ENCODE results near the gene ICA1.

DNA sequence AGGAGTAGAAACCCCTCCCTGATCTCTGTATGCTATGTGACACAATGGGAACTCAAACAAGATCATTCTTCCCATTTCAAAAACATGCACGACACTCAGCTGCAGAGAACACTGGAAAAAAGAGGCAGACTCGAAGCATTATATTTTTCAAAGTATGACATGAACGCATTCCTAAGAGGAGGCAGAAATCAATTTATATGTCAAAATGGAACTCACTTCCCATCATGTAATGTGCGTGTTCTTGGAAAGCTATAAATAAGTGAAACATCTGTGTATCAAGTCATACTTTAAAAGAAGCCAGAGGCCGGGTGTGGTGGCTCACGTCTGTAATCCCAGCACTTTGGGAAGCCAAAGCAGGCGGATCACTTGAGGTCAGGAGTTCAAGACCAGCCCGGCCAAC lies 142.7 kb downstream of the ICA1 start:
- TF ChIP-seq, protein P1, sequence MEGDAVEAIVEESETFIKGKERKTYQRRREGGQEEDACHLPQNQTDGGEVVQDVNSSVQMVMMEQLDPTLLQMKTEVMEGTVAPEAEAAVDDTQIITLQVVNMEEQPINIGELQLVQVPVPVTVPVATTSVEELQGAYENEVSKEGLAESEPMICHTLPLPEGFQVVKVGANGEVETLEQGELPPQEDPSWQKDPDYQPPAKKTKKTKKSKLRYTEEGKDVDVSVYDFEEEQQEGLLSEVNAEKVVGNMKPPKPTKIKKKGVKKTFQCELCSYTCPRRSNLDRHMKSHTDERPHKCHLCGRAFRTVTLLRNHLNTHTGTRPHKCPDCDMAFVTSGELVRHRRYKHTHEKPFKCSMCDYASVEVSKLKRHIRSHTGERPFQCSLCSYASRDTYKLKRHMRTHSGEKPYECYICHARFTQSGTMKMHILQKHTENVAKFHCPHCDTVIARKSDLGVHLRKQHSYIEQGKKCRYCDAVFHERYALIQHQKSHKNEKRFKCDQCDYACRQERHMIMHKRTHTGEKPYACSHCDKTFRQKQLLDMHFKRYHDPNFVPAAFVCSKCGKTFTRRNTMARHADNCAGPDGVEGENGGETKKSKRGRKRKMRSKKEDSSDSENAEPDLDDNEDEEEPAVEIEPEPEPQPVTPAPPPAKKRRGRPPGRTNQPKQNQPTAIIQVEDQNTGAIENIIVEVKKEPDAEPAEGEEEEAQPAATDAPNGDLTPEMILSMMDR (IDR thresholded peaks at IDR 0.05) = no peak
- no peak for TF ChIP-seq POLR2A (IDR thresholded peaks at IDR 0.05)

Measured in sigmoid colon (tissue), 3 donors.